Measurements from ENCODE around the gene JARID2.

Gene JARID2

GRCh38 chr6:15303162-15303919 lies 57.5 kb downstream of the JARID2 start:
- no peak for TF ChIP-seq CTCF (IDR thresholded peaks at IDR 0.05; ENCODE audit: insufficient read depth, low read length, missing control alignments)
- ChIA-PET CTCF (no interaction called here), POLR2A (no interaction called here)
- DNase-seq (ENCODE audit: low read depth, low spot score): no peak
- no peak overlapping the region for H3K4me3 ChIP-seq (ENCODE audit: low read depth, low read length)

- POLR2A ChIA-PET: no interaction called here
- CTCF ChIA-PET: no interaction called here
- H3K4me3 ChIP-seq (ENCODE audit: low read depth, low read length): no peak overlapping the region
- DNase-seq (ENCODE audit: low read depth, low spot score): no peak
- TF ChIP-seq CTCF (IDR thresholded peaks at IDR 0.05; ENCODE audit: insufficient read depth, low read length, missing control alignments): no peak
Observed at GRCh38 chr6:15303920-15304291, 58.0 kb downstream of the JARID2 start.

- no peak overlapping the region for H3K4me3 ChIP-seq (ENCODE audit: low read depth, low read length)
- POLR2A ChIA-PET: no interaction called here
- no peak for DNase-seq (ENCODE audit: low read depth, low spot score)
- no peak for TF ChIP-seq CTCF (IDR thresholded peaks at IDR 0.05; ENCODE audit: insufficient read depth, low read length, missing control alignments)
- CTCF ChIA-PET: no interaction called here
Observed at GRCh38 chr6:15304337-15305042, 58.6 kb downstream of the JARID2 start.

- TF ChIP-seq CTCF (IDR thresholded peaks at IDR 0.05; ENCODE audit: insufficient read depth, low read length, missing control alignments): no peak
- no peak overlapping the region for H3K4me3 ChIP-seq (ENCODE audit: low read depth, low read length)
- DNase-seq (ENCODE audit: low read depth, low spot score): no peak
- POLR2A ChIA-PET: no interaction called here
- CTCF ChIA-PET: no interaction called here
Observed at GRCh38 chr6:15305496-15305895, 59.6 kb downstream of the JARID2 start.

- DNase-seq (ENCODE audit: low read depth, low spot score): no peak
- no peak for TF ChIP-seq CTCF (IDR thresholded peaks at IDR 0.05; ENCODE audit: insufficient read depth, low read length, missing control alignments)
- no peak overlapping the region for H3K4me3 ChIP-seq (ENCODE audit: low read depth, low read length)
- ChIA-PET CTCF (no interaction called here), POLR2A (no interaction called here)
Observed at GRCh38 chr6:15305909-15306308, 60.0 kb downstream of the JARID2 start.

GRCh38 chr6:15308435-15309213 lies 62.8 kb downstream of the JARID2 start:
- CTCF ChIA-PET: no interaction called here
- no peak overlapping the region for H3K4me3 ChIP-seq (ENCODE audit: low read depth, low read length)
- no peak for TF ChIP-seq CTCF (IDR thresholded peaks at IDR 0.05; ENCODE audit: insufficient read depth, low read length, missing control alignments)
- POLR2A ChIA-PET: no interaction called here
- DNase-seq (ENCODE audit: low read depth, low spot score): no peak
